Fibroblast of lung (primary cell): ENCODE results near the gene MPZL2. TPM values are rescaled to one million over a fixed set of nuclear protein-coding genes. Genes with fewer than 3 reads are reported as not detected.

Source experiments
- DNase-seq, 2 donors: peaks; one replicate each; pipeline versions ENCODE4 v3.0.0 to v3.0.0-alpha.2; 2010; ENCODE audit warnings: low read depth in 2 of 2
- H2AFZ ChIP-seq: 2 replicates; pipeline ENCODE4 v1.5.1; 2012; ENCODE audit warnings: low read length, control low read depth, inconsistent platforms
- H3K27ac ChIP-seq: 2 replicates; pipeline ENCODE4 v1.5.1; 2011; ENCODE audit warnings: low read length, control low read depth; ENCODE audit not compliant: insufficient read depth
- H3K27me3 ChIP-seq: 2 replicates; pipeline ENCODE4 v1.5.1; 2011; ENCODE audit warnings: mild to moderate bottlenecking, low read length; ENCODE audit not compliant: control insufficient read depth, insufficient read depth
- H3K36me3 ChIP-seq: 2 replicates; pipeline ENCODE4 v1.5.1; 2011; ENCODE audit warnings: low read length; ENCODE audit not compliant: control insufficient read depth, insufficient read depth
- H3K4me1 ChIP-seq: 2 replicates; pipeline ENCODE4 v1.5.1; 2011; ENCODE audit warnings: low read length; ENCODE audit not compliant: control insufficient read depth, insufficient read depth; ENCODE audit errors: extremely low read depth
- H3K4me2 ChIP-seq: 2 replicates; pipeline ENCODE4 v1.5.1; 2011; ENCODE audit warnings: low read length, control low read depth; ENCODE audit not compliant: insufficient read depth; ENCODE audit errors: extremely low read depth
- H3K4me3 ChIP-seq, 4 experiments: fragments of 200-600 bp in 1 of 4; sonication (generic) in 1 of 4; replicated peaks in 1 of 4; 2 replicates each; pipeline ENCODE4 v1.5.1; 2011 to 2016; ENCODE audit warnings: low read length in 4 of 4, low read depth in 3 of 4, mild to moderate bottlenecking in 3 of 4, control low read depth in 2 of 4, inconsistent platforms in 1 of 4, mixed read lengths in 1 of 4; ENCODE audit not compliant: insufficient read depth in 1 of 4; ENCODE audit errors: control extremely low read depth in 1 of 4
- H3K79me2 ChIP-seq: 2 replicates; pipeline ENCODE4 v1.5.1; 2012; ENCODE audit warnings: mild to moderate bottlenecking, low read length, inconsistent platforms; ENCODE audit not compliant: control insufficient read depth, insufficient read depth
- H3K9ac ChIP-seq: 2 replicates; pipeline ENCODE4 v1.5.1; 2011; ENCODE audit warnings: mild to moderate bottlenecking, low read length, control low read depth; ENCODE audit not compliant: insufficient read depth
- H3K9me3 ChIP-seq: 2 replicates; pipeline ENCODE4 v1.5.1; 2012; ENCODE audit warnings: low read depth, low read length; ENCODE audit not compliant: control insufficient read depth, insufficient read depth
- H4K20me1 ChIP-seq: 2 replicates; pipeline ENCODE4 v1.5.1; 2011; ENCODE audit warnings: low read length; ENCODE audit not compliant: control insufficient read depth, insufficient read depth; ENCODE audit errors: extremely low read depth
- EZH2 ChIP-seq: IDR thresholded peaks from 2 replicates; pipeline ENCODE4 v1.5.1; 2012; ENCODE audit warnings: low read length, control low read depth, mild to moderate bottlenecking; ENCODE audit errors: missing control alignments
- polyA plus RNA-seq, 2 donors: library from polyadenylated mRNA; depleted of rRNA in 1 of 2; stranded (reverse) in 1 of 2; unstranded in 1 of 2; fragments of >200 nt; gene quantifications; 2 replicates each; pipeline ENCODE4 v1.2.1, GENCODE V29; 2011 to 2012; ENCODE audit warnings: missing spikeins in 1 of 2
- total RNA-seq: library from RNA; depleted of rRNA; stranded (reverse); fragments of >200 nt; gene quantifications from 2 replicates; pipeline ENCODE4 v1.2.1, GENCODE V29; 2014
- TF ChIP-seq, protein P1 (sequence below), 2 donors: IDR thresholded peaks in 1 of 2; conservative IDR thresholded peaks in 1 of 2; 1 replicate in 1 of 2; 2 replicates in 1 of 2; pipeline ENCODE4 v1.5.1; 2011 to 2012; ENCODE audit warnings: low read length in 2 of 2, control low read depth in 1 of 2, inconsistent platforms in 1 of 2, low read depth in 1 of 2, mild to moderate bottlenecking in 1 of 2

Gene MPZL2
- total and polyA plus RNA-seq, 2 donors (not counting 1 experiment from before 2014, with no cell fraction given): not detected

DNA sequence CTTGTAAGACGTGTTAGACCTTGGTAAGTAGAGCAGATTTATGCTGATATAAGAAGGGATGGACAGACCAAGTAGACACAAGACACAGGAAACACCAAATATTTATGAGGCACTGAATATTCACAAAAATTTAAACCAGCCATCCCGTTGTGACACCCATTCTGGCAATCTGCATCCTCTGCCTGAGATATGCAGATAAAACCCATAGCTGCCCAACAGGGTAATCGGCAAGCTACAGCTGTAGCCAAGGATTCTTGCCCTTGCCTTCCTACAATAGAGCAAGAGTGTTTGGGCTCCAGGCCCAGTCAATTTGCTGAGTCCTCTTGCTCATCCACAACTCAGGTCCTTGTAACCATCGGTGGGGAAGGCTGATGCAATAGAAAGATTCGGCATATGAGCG, 18.5 kb upstream of the MPZL2 start:
- Histone ChIP-seq H2AFZ (no peak overlapping the region), H3K27ac (no peak overlapping the region), H3K9ac (no peak overlapping the region), H3K4me3 (no peak overlapping the region), H3K4me1 (no peaks in the 10 kb centered on the region), H3K9me3 (no peaks in the 10 kb centered on the region), H3K79me2 (no peaks in the 10 kb centered on the region), H3K27me3 (no peaks in the 10 kb centered on the region), H4K20me1 (no peaks in the 10 kb centered on the region), H3K36me3 (no peaks in the 10 kb centered on the region), H3K4me2 (no peak overlapping the region)
- TF ChIP-seq EZH2: no peak
- TF ChIP-seq, protein P1, sequence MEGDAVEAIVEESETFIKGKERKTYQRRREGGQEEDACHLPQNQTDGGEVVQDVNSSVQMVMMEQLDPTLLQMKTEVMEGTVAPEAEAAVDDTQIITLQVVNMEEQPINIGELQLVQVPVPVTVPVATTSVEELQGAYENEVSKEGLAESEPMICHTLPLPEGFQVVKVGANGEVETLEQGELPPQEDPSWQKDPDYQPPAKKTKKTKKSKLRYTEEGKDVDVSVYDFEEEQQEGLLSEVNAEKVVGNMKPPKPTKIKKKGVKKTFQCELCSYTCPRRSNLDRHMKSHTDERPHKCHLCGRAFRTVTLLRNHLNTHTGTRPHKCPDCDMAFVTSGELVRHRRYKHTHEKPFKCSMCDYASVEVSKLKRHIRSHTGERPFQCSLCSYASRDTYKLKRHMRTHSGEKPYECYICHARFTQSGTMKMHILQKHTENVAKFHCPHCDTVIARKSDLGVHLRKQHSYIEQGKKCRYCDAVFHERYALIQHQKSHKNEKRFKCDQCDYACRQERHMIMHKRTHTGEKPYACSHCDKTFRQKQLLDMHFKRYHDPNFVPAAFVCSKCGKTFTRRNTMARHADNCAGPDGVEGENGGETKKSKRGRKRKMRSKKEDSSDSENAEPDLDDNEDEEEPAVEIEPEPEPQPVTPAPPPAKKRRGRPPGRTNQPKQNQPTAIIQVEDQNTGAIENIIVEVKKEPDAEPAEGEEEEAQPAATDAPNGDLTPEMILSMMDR (conservative IDR thresholded peaks at IDR 0.05 in 1 of 2, IDR thresholded peaks at IDR 0.05 in 1 of 2; ENCODE audit: low read depth in 1 of 2, low read length in 2 of 2): no peak
- no peak for DNase-seq

DNA sequence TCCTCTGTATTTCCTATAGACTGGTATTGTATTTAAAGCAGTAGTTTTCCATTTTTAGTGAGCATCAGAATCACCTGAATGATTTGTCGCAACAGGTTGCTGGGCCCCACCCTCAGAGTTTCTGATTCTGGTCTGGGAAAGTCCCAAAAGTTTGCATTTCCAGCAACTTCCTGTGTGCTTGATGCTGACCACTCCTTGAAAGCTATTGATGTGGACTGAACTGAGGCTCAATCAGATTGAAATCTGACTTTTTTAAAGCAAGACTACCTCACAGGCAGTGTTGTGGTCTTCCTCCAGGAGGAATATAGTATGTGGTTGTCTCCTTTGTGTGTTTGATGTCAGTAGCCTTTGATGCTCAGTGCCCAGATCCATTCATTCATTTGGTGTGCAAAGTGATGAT, 17.2 kb upstream of the MPZL2 start:
- Histone ChIP-seq H3K9me3 (no peaks in the 10 kb centered on the region), H3K36me3 (no peaks in the 10 kb centered on the region), H3K4me3 (no peak overlapping the region), H2AFZ (no peak overlapping the region), H3K79me2 (no peaks in the 10 kb centered on the region), H4K20me1 (no peaks in the 10 kb centered on the region), H3K27ac (no peak overlapping the region), H3K4me1 (no peaks in the 10 kb centered on the region), H3K9ac (no peak overlapping the region), H3K4me2 (no peak overlapping the region), H3K27me3 (no peaks in the 10 kb centered on the region)
- no peak for DNase-seq
- TF ChIP-seq, protein P1 (conservative IDR thresholded peaks at IDR 0.05 in 1 of 2, IDR thresholded peaks at IDR 0.05 in 1 of 2; ENCODE audit: low read depth in 1 of 2, low read length in 2 of 2): no peak

DNA sequence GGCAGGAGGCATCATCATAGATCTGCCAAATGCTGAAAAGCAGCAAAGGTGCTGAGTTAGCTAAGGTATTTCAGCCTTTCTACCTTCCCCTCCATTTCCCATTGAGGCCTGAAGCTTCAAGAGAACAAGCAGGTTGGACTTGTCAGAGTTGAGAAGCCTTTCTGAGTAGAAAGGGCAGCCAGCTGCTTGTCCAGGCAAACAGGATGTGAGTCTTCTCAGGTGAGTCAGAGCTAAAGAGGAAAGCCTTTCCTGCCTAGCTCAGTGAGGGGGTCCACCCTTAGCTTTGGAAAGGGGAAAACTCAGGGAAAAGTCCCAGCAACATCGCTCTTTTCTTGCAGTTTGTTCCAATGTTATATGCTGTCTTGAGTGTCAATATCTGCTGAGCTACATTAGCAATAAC, 13.2 kb upstream of the MPZL2 start:
- H3K27me3 ChIP-seq: no peaks in the 10 kb centered on the region
- H3K79me2 ChIP-seq: no peaks in the 10 kb centered on the region
- H3K36me3 ChIP-seq: no peaks in the 10 kb centered on the region
- no peak overlapping the region for H3K27ac ChIP-seq
- TF ChIP-seq, protein P1 (conservative IDR thresholded peaks at IDR 0.05 in 1 of 2, IDR thresholded peaks at IDR 0.05 in 1 of 2; ENCODE audit: low read depth in 1 of 2, low read length in 2 of 2): no peak
- TF ChIP-seq EZH2: no peak
- H2AFZ ChIP-seq: no peak overlapping the region
- H3K9ac ChIP-seq: no peak overlapping the region
- no peak overlapping the region for H3K4me2 ChIP-seq
- no peaks in the 10 kb centered on the region for H4K20me1 ChIP-seq
- no peaks in the 10 kb centered on the region for H3K4me1 ChIP-seq
- DNase-seq: peak in 1 of 2 donors; percentile 50
- no peaks in the 10 kb centered on the region for H3K9me3 ChIP-seq
- H3K4me3 ChIP-seq: no peak overlapping the region
